Right lobe of liver (tissue), 6 donors: ENCODE measurements around the gene PRPF38A. TPM values are rescaled to one million over a fixed set of nuclear protein-coding genes. Genes with fewer than 3 reads are reported as not detected.
"Not testable (repeated sequence)": the region's sequence is repeated elsewhere in the genome, so short reads cannot be mapped to it uniquely, and the experiment has no call there.

Experiments used
- ATAC-seq, 4 donors: fragments of 200-7000 bp; cut with Tn5 transposase; one replicate each; pipeline ENCODE4 v1.9.1; 2020; ENCODE audit warnings: mild to moderate bottlenecking in 4 of 4, moderate library complexity in 4 of 4
- DNase-seq, 3 donors: peaks; one replicate each; pipeline ENCODE4 v3.0.0-alpha.2; 2020
- H3K27ac ChIP-seq, 3 donors: fragments of 200-600 bp; one replicate each; pipeline ENCODE4 v1.8.0; 2022
- H3K27me3 ChIP-seq, 2 donors: fragments of 200-600 bp; one replicate each; pipeline ENCODE4 v1.8.0; 2022
- H3K36me3 ChIP-seq, 4 donors: fragments of 200-600 bp; sonication (generic) in 1 of 4; one replicate each; pipeline versions ENCODE4 v1.5.1 to v1.8.0; 2017 to 2022; ENCODE audit warnings: control low read depth in 1 of 4
- H3K4me1 ChIP-seq, 4 donors: fragments of 200-600 bp; sonication (generic) in 1 of 4; one replicate each; pipeline versions ENCODE4 v1.5.1 to v1.8.0; 2017 to 2022; ENCODE audit warnings: control low read depth in 1 of 4
- H3K4me3 ChIP-seq, 3 donors: fragments of 200-600 bp; one replicate each; pipeline ENCODE4 v1.8.0; 2022
- H3K9me3 ChIP-seq, 4 donors: fragments of 200-600 bp; sonication (generic) in 1 of 4; one replicate each; pipeline versions ENCODE4 v1.5.1 to v1.8.0; 2017 to 2022; ENCODE audit warnings: control low read depth in 1 of 4
- CTCF ChIP-seq, 4 donors: fragments of 200-600 bp in 3 of 4; fragments of 450-650 bp in 1 of 4; IDR thresholded peaks; one replicate each; pipeline versions ENCODE4 v1.5.1 to v1.8.0; 2016 to 2022; ENCODE audit warnings: antibody characterized with exemption in 4 of 4, mild to moderate bottlenecking in 2 of 4
- POLR2A ChIP-seq: fragments of 450-650 bp; IDR thresholded peaks from one replicate; pipeline ENCODE4 v1.6.1; 2017; ENCODE audit warnings: antibody characterized with exemption, mild to moderate bottlenecking
- WGBS: methylation state at CpG from one replicate; pipeline ENCODE4 v1.1.6; 2018; ENCODE audit warnings: low coverage, low lambda C conversion rate; ENCODE audit not compliant: insufficient coverage; ENCODE audit errors: missing lambda C conversion rate; 5-methylcytosine and 5-hydroxymethylcytosine counted together
- intact Hi-C, 2 donors: fragments of 100-400 bp; cut with DNase I; formaldehyde crosslinking; loops; one replicate each; pipeline versions ENCODE4 v1.11.2 to v1.14.1; 2022
- total RNA-seq, 6 experiments: library from RNA; depleted of rRNA in 2 of 6; stranded (reverse); fragments of >200 nt in 2 of 6; fragmentation: NEBNext Ultra II Directional in 3 of 6; extraction: Animal tissue kit (Norgen Biotek cat#: 25700) in 3 of 6; gene quantifications; one replicate each; pipeline versions ENCODE4 v1.1.0 to v1.2.4, GENCODE V29; 2016 to 2023
- donor health status: DM: no; HTN: yes; CAD: no.
- donor health status: DM: no; HTN: no; CAD: no.
- donor health status: DM: no; HTN: no; CAD: no.
- donor health status: DM: no; HTN: yes; CAD: no.
- donor health status: DM: no; HTN: yes; CAD: no.

The PRPF38A gene
- total RNA-seq, 6 experiments from 2014 or later, result 4.5 to 14.4 (median 11.4) TPM

DNA sequence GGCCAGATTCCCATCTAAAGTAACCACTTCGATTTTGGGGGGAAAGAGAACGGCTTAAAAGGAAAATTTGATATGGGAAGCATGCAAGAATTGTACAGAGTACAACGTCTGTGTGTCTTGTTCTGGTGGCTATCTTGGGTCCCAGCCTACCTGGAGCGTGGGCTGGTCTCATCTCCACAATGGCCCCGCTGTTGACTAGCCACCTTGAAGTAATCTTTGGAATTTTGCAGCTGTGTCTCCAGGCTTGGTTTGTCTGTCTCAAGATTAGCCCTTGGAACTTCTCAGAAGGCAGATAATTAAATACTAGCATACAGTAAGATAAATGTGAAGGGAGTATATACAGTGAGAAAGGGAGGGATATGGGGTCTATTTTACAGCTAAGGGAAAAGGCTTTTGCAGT lies 37.1 kb upstream of the PRPF38A start:
- DNase-seq (no peak), ATAC-seq (no peak)
- Histone ChIP-seq H3K4me3 (no peak overlapping the region), H3K36me3 (peaks cover 0 to 14% (median 3%) of the 10 kb centered on the region in 4 donors), H3K4me1 (peaks cover 0 to 6% (median 2%) of the 10 kb centered on the region in 4 donors), H3K9me3 (no peaks in the 10 kb centered on the region), H3K27ac (no peak overlapping the region), H3K27me3 (no peaks in the 10 kb centered on the region)
- TF ChIP-seq POLR2A (no peak), CTCF (IDR thresholded peaks at IDR 0.05) (no peak)
- intact Hi-C loops, result no loop called here
- 78% methylated on average over 5 of the region's 5 CpGs for WGBS

- Histone ChIP-seq H3K4me3 (peak overlapping the region; percentile 52 to 72 (median 52)), H3K27me3 (no peaks in the 10 kb centered on the region), H3K4me1 (peaks cover 0 to 6% (median 2%) of the 10 kb centered on the region in 4 donors), H3K36me3 (peaks cover 0 to 4% (median 0%) of the 10 kb centered on the region in 4 donors), H3K27ac (no peak overlapping the region), H3K9me3 (no peaks in the 10 kb centered on the region)
- DNase-seq, result peak; percentile 77 to 82 (median 78)
- WGBS, result 8% methylated on average over 34 of the region's 51 CpGs
- peak; percentile 34 to 46 (median 38) for ATAC-seq
- TF ChIP-seq POLR2A (no peak), CTCF (IDR thresholded peaks at IDR 0.05) (peak in 3 of 4 donors; percentile 14 to 38 (median 21))
- intact Hi-C loops, result no loop called here
Measured at GRCh38 chr1:52368383-52369172, 35.8 kb upstream of the PRPF38A start.

- DNase-seq, H3K36me3 ChIP-seq, H3K27me3 ChIP-seq, intact Hi-C loops, H3K4me3 ChIP-seq, H3K9me3 ChIP-seq, H3K27ac ChIP-seq, H3K4me1 ChIP-seq, ATAC-seq: not testable (repeated sequence)
- WGBS, result no CpG with 5 or more reads among the region's 1 CpG
Measured at GRCh38 chr1:52369851-52370250, 34.6 kb upstream of the PRPF38A start.

- TF ChIP-seq POLR2A (no peak), CTCF (IDR thresholded peaks at IDR 0.05) (no peak)
- ATAC-seq, result no peak
- Histone ChIP-seq H3K4me1 (no peaks in the 10 kb centered on the region), H3K9me3 (no peaks in the 10 kb centered on the region), H3K27ac (no peak overlapping the region), H3K27me3 (no peaks in the 10 kb centered on the region), H3K36me3 (no peaks in the 10 kb centered on the region), H3K4me3 (no peak overlapping the region)
- 96% methylated on average over 3 of the region's 3 CpGs for WGBS
- DNase-seq, result no peak
- intact Hi-C loops, result no loop called here
Measured at GRCh38 chr1:52385376-52385775, 19.0 kb upstream of the PRPF38A start.

GRCh38 chr1:52386458-52386857 lies 17.9 kb upstream of the PRPF38A start:
- Histone ChIP-seq H3K9me3 (no peaks in the 10 kb centered on the region), H3K4me1 (no peaks in the 10 kb centered on the region), H3K27ac (no peak overlapping the region), H3K27me3 (no peaks in the 10 kb centered on the region), H3K4me3 (no peak overlapping the region), H3K36me3 (no peaks in the 10 kb centered on the region)
- intact Hi-C loops, result no loop called here
- ATAC-seq (no peak), DNase-seq (no peak)
- TF ChIP-seq POLR2A (no peak), CTCF (IDR thresholded peaks at IDR 0.05) (no peak)
- WGBS, result 89% methylated on average over 5 of the region's 5 CpGs
